HG03159 (cell line): Measurements from ENCODE around the gene IL11RA.
"Not testable (repeated sequence)": the region's sequence is repeated elsewhere in the genome, so short reads cannot be mapped to it uniquely, and the experiment has no call there.

Experiments used
- ATAC-seq: cut with Tn5 transposase; IDR thresholded peaks from one replicate; pipeline ENCODE4 v1.9.1; 2021; ENCODE audit warnings: mild to moderate bottlenecking, moderate library complexity; ENCODE audit not compliant: unreplicated experiment

The IL11RA gene

DNA sequence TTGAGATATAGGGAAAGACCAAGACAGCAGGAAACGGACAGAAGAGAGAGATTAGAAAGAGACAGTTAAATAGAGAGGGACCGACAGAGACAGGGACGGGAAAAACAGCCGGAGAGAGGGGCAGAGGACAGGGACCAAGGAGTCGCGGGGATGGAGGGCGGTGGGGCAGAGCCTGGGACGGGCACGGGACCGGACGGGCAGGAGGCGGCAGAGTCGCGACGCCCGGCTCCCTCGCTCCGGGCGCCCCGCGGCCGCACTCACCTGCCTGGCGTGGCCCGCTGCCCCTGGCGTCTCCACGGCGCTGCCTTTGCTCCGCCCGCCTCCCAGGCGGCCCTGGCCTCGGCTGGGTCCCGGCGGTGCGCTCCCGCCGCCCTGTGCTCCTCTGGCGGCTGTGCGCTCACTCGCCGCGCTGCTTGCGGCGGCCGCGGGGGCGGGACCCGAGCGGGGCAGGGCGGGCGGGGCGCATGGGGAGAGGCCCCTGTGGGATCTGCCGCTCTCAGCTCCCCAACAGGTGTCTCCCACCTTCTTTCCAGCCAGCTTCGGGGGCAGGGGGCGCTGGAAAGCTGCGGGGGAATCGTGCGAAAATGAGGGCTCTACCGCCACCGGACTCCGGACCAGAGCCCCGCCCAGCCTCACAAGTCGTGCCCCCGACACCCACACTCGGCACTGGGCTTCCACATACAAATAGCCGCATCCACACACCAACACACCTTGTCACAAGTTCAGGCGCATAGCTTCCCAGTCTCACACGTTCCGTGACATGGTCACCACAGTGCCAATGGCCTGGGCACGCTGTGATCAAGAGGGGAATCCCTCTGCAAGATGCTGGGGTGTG, 23.1 kb upstream of the IL11RA start, which contains the start of gene ARID3C:
ARID3C (minus strand) TSS at position 411 of the 835 bp plus-strand sequence. CDS start 1,052 bp downstream, outside the sequence.
- no peak for ATAC-seq

GRCh38 chr9:34629491-34629808, 22.5 kb upstream of the IL11RA start:
- no peak for ATAC-seq

DNA sequence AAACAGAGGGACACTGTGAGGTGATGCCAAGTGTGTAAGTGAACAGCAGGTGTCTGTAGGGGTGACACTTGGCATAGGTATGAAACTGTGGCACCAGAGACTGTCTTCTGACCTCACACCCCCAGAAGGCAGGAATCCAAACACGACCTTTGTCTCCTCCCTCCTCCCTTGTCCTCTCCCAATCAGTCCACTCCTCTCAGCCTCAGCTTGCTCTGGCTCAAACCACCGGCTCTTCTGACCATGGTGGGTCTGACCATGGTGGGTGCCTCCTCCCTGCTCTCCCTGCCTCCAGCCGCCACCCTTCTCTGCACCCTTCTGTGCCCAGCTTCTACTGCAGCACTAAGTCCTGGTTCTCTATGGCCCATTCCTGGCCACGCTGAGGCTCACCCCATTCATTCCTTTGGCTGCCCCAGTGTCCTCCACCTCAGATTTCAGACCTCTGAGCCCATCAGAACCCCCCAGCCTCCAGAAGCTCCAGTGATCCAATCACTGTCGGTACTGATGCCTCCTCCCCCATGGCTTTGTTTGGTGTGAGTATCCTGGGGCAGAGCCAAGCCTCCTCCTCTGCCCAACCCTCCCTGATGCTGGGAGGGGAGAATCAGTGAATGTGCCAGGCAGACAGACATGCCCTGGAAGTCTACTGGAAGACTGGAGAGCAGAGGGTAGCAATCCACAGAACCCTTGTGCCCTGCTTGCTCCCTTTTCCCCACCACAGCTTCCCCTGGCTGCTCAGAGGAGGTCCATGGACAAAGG, 21.4 kb upstream of the IL11RA start:
- no peak for ATAC-seq

- no peak for ATAC-seq
Observed at GRCh38 chr9:34633166-34633565, 18.8 kb upstream of the IL11RA start.

DNA sequence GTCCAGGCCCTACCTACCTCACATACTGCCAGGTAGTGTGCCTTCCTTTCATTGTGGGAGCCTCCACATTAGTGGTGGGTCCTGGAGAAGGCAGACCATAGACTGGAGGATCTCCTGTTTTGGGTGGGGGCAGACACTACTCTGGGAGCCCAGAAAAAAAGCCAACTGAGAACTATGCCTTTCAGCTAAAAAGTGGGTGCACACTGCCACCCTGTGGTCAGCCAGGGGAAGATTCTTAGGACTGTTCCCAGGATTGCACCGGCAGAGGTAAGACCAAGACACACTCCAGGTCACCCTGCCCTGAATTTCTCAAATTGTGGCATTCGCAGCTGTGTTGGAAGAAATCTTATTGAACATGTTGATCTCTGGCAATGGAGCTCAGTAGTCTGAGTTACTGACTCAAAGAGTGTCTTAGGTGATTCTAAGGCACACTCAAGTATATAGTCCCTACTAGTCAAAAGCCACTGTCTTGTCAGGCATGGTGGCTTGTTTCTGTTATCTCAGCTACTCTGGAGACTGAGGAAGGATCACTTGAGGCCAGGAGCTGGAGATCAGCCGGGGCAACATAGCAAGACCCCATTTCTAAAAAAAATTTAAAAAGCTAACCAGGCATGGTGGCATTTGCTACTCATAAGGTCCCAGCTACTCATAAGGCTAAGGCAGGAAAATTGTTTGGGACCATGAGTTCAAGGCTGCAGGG, 18.0 kb upstream of the IL11RA start:
- ATAC-seq = no peak

DNA sequence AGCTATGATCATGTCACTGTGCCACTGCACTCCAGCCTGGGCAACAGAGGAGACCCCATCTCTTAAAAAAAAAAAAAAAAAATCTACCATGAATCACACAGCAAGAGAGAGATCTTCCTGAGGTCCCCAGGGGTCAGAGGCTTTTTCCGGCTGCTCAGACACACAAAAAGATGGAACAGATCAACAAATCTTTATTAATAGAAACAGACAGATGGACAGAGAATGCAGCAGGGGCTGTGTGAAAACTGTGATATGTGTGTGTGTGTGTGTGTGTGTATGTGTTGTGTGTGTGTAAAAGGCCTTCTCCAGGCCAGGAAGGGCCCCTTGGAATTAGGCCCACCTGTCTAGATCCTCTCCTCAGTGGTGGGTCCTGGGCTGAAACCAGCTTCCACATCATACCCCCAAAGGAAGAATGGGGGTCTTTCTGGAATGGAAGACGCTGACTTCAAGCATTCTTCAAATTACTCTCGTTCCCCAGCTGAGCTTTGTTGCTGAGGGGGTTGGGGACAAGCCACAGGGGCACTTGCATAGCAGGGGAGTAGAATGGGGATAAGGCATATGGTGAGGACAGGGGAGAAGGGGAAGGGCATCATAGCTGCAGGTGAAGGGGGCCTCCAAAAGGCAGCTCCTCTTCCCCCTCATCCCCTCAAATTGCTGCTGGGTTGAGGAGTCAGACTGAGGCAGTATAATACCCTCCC, 17.3 kb upstream of the IL11RA start:
- no peak for ATAC-seq

- no peak for ATAC-seq
Observed at GRCh38 chr9:34635556-34635955, 16.4 kb upstream of the IL11RA start.

GRCh38 chr9:34636791-34637355, 15.1 kb upstream of the IL11RA start:
- no peak for ATAC-seq

DNA sequence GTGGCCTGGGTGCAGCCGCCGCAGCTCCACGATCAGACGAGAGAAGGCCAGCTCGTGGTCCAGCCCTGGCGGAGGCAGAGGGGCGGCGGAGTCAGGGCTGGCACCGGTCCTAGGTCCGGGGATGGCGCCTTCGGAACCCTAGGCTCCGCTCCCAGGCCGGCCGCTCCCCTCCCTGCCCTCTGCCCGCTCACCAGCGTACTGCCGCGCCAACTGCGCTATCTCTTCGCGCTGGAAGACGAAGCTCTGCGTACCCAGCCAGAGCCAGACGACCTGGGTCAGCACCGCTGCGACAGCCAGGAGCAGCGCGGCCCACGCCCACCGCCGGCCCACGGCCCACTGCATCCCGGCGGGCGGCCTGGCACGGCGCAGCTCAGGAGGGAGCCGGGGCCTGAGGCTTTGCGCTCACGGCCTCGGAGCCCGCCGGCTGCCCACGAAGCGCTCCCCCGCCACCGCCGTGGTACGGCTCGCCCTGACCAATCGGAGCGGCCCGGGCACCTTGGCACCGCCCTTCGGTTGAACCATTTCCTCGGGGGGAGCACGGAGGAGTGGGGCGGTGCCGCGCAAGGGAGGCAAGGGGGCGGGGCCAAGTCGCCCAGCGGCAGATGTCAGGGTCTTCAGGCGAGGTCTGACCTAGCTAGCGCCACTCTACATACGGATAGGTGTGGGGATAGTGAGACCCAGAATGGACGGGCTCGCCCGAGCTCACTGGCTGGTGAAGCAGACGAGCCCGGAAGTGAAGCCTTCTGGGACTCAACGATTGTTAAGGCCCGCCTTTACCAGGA, 14.4 kb upstream of the IL11RA start, which contains the start of gene SIGMAR1:
SIGMAR1 (minus strand) TSS at position 432 of the 782 bp plus-strand sequence; CDS start at position 342, 90 bp downstream.
- ATAC-seq = peak; percentile 75

GRCh38 chr9:34638138-34638445, 13.9 kb upstream of the IL11RA start:
- no peak for ATAC-seq

DNA sequence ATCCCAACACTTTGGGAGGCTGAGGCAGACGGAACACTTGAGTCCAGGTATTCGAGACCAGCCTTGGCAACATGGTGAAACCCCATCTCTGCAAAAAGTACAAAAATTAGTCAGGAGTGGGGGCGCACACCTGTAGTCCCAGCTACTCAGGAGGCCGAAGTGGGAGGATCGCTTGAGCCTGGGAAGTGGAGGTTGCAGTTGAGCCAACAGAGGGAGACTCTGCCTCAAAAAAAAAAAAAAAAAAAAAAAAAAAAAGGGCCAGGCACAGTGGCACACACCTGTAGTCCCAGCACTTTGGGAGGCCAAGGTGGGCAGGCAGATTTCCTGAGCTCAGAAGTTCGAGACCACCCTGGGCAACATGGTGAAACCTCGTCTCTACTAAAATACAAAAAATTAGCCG, 12.7 kb upstream of the IL11RA start:
- ATAC-seq = not testable (repeated sequence)

- ATAC-seq = no peak
Observed at GRCh38 chr9:34642679-34643078, 9.3 kb upstream of the IL11RA start.

GRCh38 chr9:34644766-34645314, 7.1 kb upstream of the IL11RA start:
- ATAC-seq = no peak

DNA sequence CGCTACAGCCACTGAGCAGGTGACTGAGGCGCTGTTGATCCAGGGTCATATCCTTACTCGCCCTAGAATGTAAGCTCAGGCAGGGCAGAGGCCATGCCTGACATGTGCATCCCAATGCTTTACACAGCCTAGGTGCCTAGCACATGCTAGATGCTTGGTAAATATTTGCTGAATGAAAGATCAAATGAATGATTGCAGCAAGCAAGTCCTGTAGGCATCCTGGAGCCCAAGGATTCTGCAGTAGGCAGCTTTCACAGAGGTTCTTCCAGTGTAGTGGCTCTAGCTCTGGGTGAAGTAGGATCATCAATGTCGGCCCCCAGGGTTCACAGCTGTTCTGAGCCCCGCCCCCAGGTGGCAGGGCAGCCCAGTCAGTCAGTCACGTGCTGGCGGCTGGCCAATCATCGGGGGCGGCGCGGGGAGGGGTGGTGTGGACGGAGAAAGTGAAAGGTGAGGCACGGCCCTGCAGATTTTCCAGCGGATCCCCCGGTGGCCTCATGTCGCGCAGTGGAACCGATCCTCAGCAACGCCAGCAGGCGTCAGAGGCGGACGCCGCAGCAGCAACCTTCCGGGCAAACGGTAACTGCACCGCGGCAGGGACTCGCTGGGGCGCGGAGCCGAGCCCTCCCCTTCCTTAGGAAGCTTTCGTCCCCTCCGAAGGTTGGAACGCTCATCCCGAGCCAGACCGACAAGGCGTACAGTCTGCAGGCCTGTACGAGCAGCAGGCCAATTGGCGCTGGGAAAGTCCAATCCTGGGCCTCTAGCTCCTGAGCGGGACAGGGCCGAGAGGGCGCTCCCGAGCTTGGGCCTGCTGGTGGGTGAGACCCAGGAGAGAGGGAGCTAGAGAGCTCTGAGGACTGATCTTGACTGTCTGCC, 5.5 kb upstream of the IL11RA start, which contains the start of gene GALT:
GALT (plus strand) TSS at position 465 of the 873 bp plus-strand sequence; CDS start at position 495, 30 bp downstream.
- peak; percentile 79 for ATAC-seq

DNA sequence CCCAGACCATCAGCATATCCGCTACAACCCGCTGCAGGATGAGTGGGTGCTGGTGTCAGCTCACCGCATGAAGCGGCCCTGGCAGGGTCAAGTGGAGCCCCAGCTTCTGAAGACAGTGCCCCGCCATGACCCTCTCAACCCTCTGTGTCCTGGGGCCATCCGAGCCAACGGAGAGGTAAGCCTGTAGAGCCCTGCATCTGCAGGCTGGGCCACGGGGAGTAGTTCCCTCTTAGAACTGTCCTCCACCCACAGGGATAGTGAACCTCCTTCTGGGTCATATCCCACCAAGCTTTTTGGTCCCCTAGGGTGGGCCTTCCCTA, 4.9 kb upstream of the IL11RA start:
- ATAC-seq = no peak

- no peak for ATAC-seq
Observed at GRCh38 chr9:34647651-34648050, 4.3 kb upstream of the IL11RA start.

DNA sequence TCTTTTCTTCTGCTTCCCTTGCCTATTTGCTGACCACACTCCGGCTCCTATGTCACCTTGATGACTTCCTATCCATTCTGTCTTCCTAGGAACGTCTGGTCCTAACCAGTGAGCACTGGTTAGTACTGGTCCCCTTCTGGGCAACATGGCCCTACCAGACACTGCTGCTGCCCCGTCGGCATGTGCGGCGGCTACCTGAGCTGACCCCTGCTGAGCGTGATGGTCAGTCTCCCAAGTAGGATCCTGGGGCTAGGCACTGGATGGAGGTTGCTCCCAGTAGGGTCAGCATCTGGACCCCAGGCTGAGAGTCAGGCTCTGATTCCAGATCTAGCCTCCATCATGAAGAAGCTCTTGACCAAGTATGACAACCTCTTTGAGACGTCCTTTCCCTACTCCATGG, 3.3 kb upstream of the IL11RA start:
- ATAC-seq = no peak

- no peak for ATAC-seq
Observed at GRCh38 chr9:34650816-34651215, 1.2 kb upstream of the IL11RA start.

- no peak for ATAC-seq
Observed at GRCh38 chr9:34651321-34651720, 664 bp upstream of the IL11RA start.
